Erythroblast (primary cell): ENCODE measurements around the gene USP33.

Experiments
- GATA1 ChIP-seq: IDR thresholded peaks from 2 replicates; pipeline ENCODE4 v1.6.1; 2011; ENCODE audit warnings: low read depth, mild to moderate bottlenecking, control low read depth, low read length, moderate library complexity
- POLR2A ChIP-seq: IDR thresholded peaks from 2 replicates; pipeline ENCODE4 v1.6.1; 2011; ENCODE audit warnings: mild to moderate bottlenecking, low read length

DNA sequence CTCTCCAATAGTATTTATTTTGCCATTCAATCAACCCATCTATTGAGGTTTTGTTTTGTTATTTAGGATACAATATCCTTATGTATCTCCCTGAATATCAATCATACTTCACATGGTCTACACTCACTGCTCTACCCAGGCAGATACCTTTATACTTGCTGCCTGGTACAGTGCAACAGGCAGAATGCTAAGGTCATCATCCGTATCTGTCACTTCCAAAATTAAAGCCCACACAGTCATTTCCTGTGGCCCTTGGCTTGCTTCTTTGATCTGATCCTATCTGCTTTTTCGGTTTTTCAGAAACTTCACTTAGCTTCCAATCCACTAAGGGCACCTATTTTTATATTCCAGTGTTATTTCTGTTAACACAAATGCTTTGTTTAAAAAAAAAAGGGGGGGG, 54.9 kb downstream of the USP33 start:
- TF ChIP-seq POLR2A (no peak), GATA1 (no peak)
